Stimulated activated CD4-positive, alpha-beta T cell treated with anti-CD3 and anti-CD28 coated beads, Interleukin-2, amount 100 ng/mL, for 4 hours (primary cell): ENCODE measurements around the gene AFM.

Experiments used
- DNase-seq: peaks from one replicate; pipeline ENCODE4 v3.0.0-alpha.2; 2020; ENCODE audit warnings: low read depth

AFM gene

GRCh38 chr4:73481358-73481757 lies at the start of gene AFM:
AFM (plus strand) TSS chr4:73481745; CDS start chr4:73481776, 31 bp downstream.
- no peak for DNase-seq

GRCh38 chr4:73431813-73432168 lies 49.8 kb upstream of the AFM start:
- no peak for DNase-seq

- DNase-seq = no peak
Measured at GRCh38 chr4:73432169-73433000, 49.2 kb upstream of the AFM start.

- no peak for DNase-seq
Measured at GRCh38 chr4:73433140-73433539, 48.4 kb upstream of the AFM start.

GRCh38 chr4:73434311-73434710 lies 47.2 kb upstream of the AFM start:
- DNase-seq = no peak

- DNase-seq = no peak
Measured at GRCh38 chr4:73435984-73436383, 45.6 kb upstream of the AFM start, which contains the start of gene AFP. AFP (plus strand) TSS chr4:73436221; CDS start chr4:73436263, 42 bp downstream.

- no peak for DNase-seq
Measured at GRCh38 chr4:73436674-73437557, 44.6 kb upstream of the AFM start.

- no peak for DNase-seq
Measured at GRCh38 chr4:73437558-73437956, 44.0 kb upstream of the AFM start.

GRCh38 chr4:73438048-73438447 lies 43.5 kb upstream of the AFM start:
- no peak for DNase-seq

GRCh38 chr4:73438582-73439215 lies 42.8 kb upstream of the AFM start:
- no peak for DNase-seq

- DNase-seq = no peak
Measured at GRCh38 chr4:73439445-73439844, 42.1 kb upstream of the AFM start.

GRCh38 chr4:73439991-73440390 lies 41.6 kb upstream of the AFM start:
- no peak for DNase-seq

- DNase-seq = no peak
Measured at GRCh38 chr4:73440653-73441052, 40.9 kb upstream of the AFM start.

- DNase-seq = no peak
Measured at GRCh38 chr4:73442275-73442674, 39.3 kb upstream of the AFM start.

GRCh38 chr4:73443224-73443623 lies 38.3 kb upstream of the AFM start:
- no peak for DNase-seq

- no peak for DNase-seq
Measured at GRCh38 chr4:73445383-73446335, 35.9 kb upstream of the AFM start.

GRCh38 chr4:73446336-73446938 lies 35.1 kb upstream of the AFM start:
- DNase-seq = no peak

- DNase-seq = no peak
Measured at GRCh38 chr4:73447671-73448070, 33.9 kb upstream of the AFM start.

- no peak for DNase-seq
Measured at GRCh38 chr4:73448448-73449203, 32.9 kb upstream of the AFM start.

- DNase-seq = no peak
Measured at GRCh38 chr4:73450398-73451004, 31.0 kb upstream of the AFM start.
